SW480 (cell line): ENCODE results near the gene ARHGEF28.

ENCODE experiments used
- DNase-seq: peaks from one replicate; pipeline ENCODE4 v3.0.0-alpha.2; 2016; ENCODE audit warnings: low spot score

The ARHGEF28 gene

GRCh38 chr5:73623901-73624404 is 2.0 kb upstream of the ARHGEF28 start:
- no peak for DNase-seq

GRCh38 chr5:73624888-73625287 is 1.1 kb upstream of the ARHGEF28 start:
- no peak for DNase-seq

GRCh38 chr5:73625372-73625943 is 538 bp upstream of the ARHGEF28 start:
- DNase-seq, result peak; percentile 28

GRCh38 chr5:73626814-73627313 is 868 bp downstream of the ARHGEF28 start:
- no peak for DNase-seq

GRCh38 chr5:73629456-73629855 is 3.5 kb downstream of the ARHGEF28 start:
- DNase-seq, result no peak

- DNase-seq, result no peak
Measured at GRCh38 chr5:73630765-73631164, 4.8 kb downstream of the ARHGEF28 start.

GRCh38 chr5:73631500-73631899 is 5.5 kb downstream of the ARHGEF28 start:
- DNase-seq, result no peak

- no peak for DNase-seq
Measured at GRCh38 chr5:73633060-73633459, 7.1 kb downstream of the ARHGEF28 start.

- DNase-seq, result no peak
Measured at GRCh38 chr5:73636408-73636807, 10.4 kb downstream of the ARHGEF28 start.

- DNase-seq, result no peak
Measured at GRCh38 chr5:73637565-73637964, 11.6 kb downstream of the ARHGEF28 start.

GRCh38 chr5:73638344-73639095 is 12.5 kb downstream of the ARHGEF28 start:
- DNase-seq, result peak; percentile 21

GRCh38 chr5:73640861-73641320 is 14.9 kb downstream of the ARHGEF28 start:
- no peak for DNase-seq

GRCh38 chr5:73641811-73642210 is 15.8 kb downstream of the ARHGEF28 start:
- no peak for DNase-seq

GRCh38 chr5:73642344-73642743 is 16.3 kb downstream of the ARHGEF28 start:
- DNase-seq, result no peak

GRCh38 chr5:73644385-73644963 is 18.5 kb downstream of the ARHGEF28 start:
- no peak for DNase-seq

GRCh38 chr5:73647721-73648120 is 21.7 kb downstream of the ARHGEF28 start:
- no peak for DNase-seq

- DNase-seq, result no peak
Measured at GRCh38 chr5:73648515-73648914, 22.5 kb downstream of the ARHGEF28 start.

- DNase-seq, result no peak
Measured at GRCh38 chr5:73649926-73650325, 23.9 kb downstream of the ARHGEF28 start.

GRCh38 chr5:73652391-73652790 is 26.4 kb downstream of the ARHGEF28 start:
- DNase-seq, result no peak

- DNase-seq, result no peak
Measured at GRCh38 chr5:73654171-73654811, 28.3 kb downstream of the ARHGEF28 start.

- DNase-seq, result no peak
Measured at GRCh38 chr5:73654819-73655318, 28.9 kb downstream of the ARHGEF28 start.

- no peak for DNase-seq
Measured at GRCh38 chr5:73655521-73656160, 29.6 kb downstream of the ARHGEF28 start.
